ENCODE measurements around the gene SSX2B. TPM values are rescaled to one million over a fixed set of nuclear protein-coding genes. Genes with fewer than 3 reads are reported as not detected.

The SSX2B gene
- not detected in 2 replicates for total RNA-seq

GRCh38 chrX:52750952-52751351, at the start of gene SSX2B:
Gene SSX2B, plus strand, starts transcription at chrX:52751252. Its CDS starts 1,429 bp downstream, at chrX:52752681.

GRCh38 chrX:52707078-52707477, 44.0 kb upstream of the SSX2B start, which contains the start of gene SSX2:
Gene SSX2, minus strand, starts transcription at chrX:52707178. Its CDS starts 1,429 bp downstream, at chrX:52705749.

GRCh38 chrX:52797327-52797726, 46.3 kb downstream of the SSX2B start, which contains the start of gene SPANXN5:
Gene SPANXN5, minus strand, starts transcription at chrX:52797427. Its CDS starts 79 bp downstream, at chrX:52797348.

Small RNA genes within 50 kb of the gene (small RNA-seq; reads per million reads assigned to genes)
- not detected for gene AC244505.3
- not detected for gene AC244505.5
- not detected for gene AC244505.6
- not detected for gene AC244505.7

Other genes starting within 250 kb of the SSX2B start
- gene XAGE1B, start 234.2 kb upstream of the SSX2B start, total RNA-seq: not detected in 2 replicates
- not detected in 2 replicates for gene SSX7, start 96.4 kb upstream of the SSX2B start, total RNA-seq
- gene SSX2, start 44.1 kb upstream of the SSX2B start, total RNA-seq: not detected in 2 replicates
- not detected in 2 replicates for gene SPANXN5, start 46.2 kb downstream of the SSX2B start, total RNA-seq
- gene XAGE5, start 60.0 kb downstream of the SSX2B start, total RNA-seq: not detected in 2 replicates
- not detected in 2 replicates for gene XAGE3, start 116.8 kb downstream of the SSX2B start, total RNA-seq
- 6.5 and 8.2 TPM in 2 replicates for gene FAM156B, start 146.1 kb downstream of the SSX2B start, total RNA-seq
- gene FAM156A, start 207.3 kb downstream of the SSX2B start, total RNA-seq: 9.8 and 10.5 TPM in 2 replicates

Measured in thoracic aorta endothelial cell (primary cell).